OCI-LY7 (cell line): Measurements from ENCODE around the gene PRPF38A. TPM values are rescaled to one million over a fixed set of nuclear protein-coding genes. Genes with fewer than 3 reads are reported as not detected.

Experiments
- BruUV-seq: library from RNA; stranded (reverse); fragments of 400-500 nt; replicated peaks from 2 replicates; lab custom pipeline; 2021; lab: Mats Ljungman, UMichigan
- CTCF ChIA-PET: fragments of 300-600 bp; sonication (Branson Sonifier 250); formaldehyde crosslinking; loops from one replicate; lab custom pipeline; 2022; ENCODE audit warnings: antibody characterized with exemption; ENCODE audit not compliant: unreplicated experiment; lab: Charles Lee
- POLR2A ChIA-PET: fragments of 300-600 bp; sonication (Branson Sonifier 250); formaldehyde crosslinking; loops from one replicate; lab custom pipeline; 2022; ENCODE audit warnings: antibody characterized with exemption; lab: Charles Lee
- DNase-seq: peaks from one replicate; pipeline ENCODE4 v3.0.0-alpha.2; 2015; ENCODE audit warnings: low spot score
- H2AFZ ChIP-seq: fragments of 200-600 bp; sonication (generic), shearing (Covaris generic); 2 replicates; pipeline ENCODE4 v1.6.1; 2014; ENCODE audit warnings: mild to moderate bottlenecking, antibody characterized with exemption, low read length, moderate library complexity
- H3K27ac ChIP-seq: fragments of 200-600 bp; sonication (generic); 2 replicates; pipeline ENCODE4 v1.5.1; 2014; ENCODE audit warnings: mixed run types, low read depth, mild to moderate bottlenecking, moderate library complexity, low read length, inconsistent platforms; ENCODE audit not compliant: poor library complexity, severe bottlenecking
- H3K36me3 ChIP-seq: fragments of 200-600 bp; sonication (generic); 2 replicates; pipeline ENCODE4 v1.6.1; 2014; ENCODE audit warnings: mild to moderate bottlenecking, antibody characterized with exemption, low read length, moderate library complexity, mixed read lengths; ENCODE audit not compliant: insufficient read depth
- H3K4me1 ChIP-seq: fragments of 200-600 bp; sonication (generic); 2 replicates; pipeline ENCODE4 v1.5.1; 2014; ENCODE audit warnings: mild to moderate bottlenecking, low read length; ENCODE audit not compliant: insufficient read depth, poor library complexity, severe bottlenecking
- H3K4me2 ChIP-seq: fragments of 200-600 bp; sonication (generic); 2 replicates; pipeline ENCODE4 v1.6.1; 2014; ENCODE audit warnings: mild to moderate bottlenecking, low read length
- H3K4me3 ChIP-seq: fragments of 200-600 bp; sonication (generic); 2 replicates; pipeline ENCODE4 v1.5.1; 2014; ENCODE audit warnings: mild to moderate bottlenecking, low read depth, low read length; ENCODE audit not compliant: poor library complexity, severe bottlenecking
- H3K79me2 ChIP-seq: fragments of 200-600 bp; sonication (generic); 2 replicates; pipeline ENCODE4 v1.6.1; 2016; ENCODE audit warnings: low read depth, mild to moderate bottlenecking, low read length, moderate library complexity, mixed read lengths; ENCODE audit not compliant: insufficient read depth
- H3K9me2 ChIP-seq: fragments of 200-600 bp; sonication (generic); 2 replicates; pipeline ENCODE4 v1.6.1; 2016; ENCODE audit warnings: mild to moderate bottlenecking, low read length, mixed read lengths; ENCODE audit not compliant: insufficient read depth
- H3K9me3 ChIP-seq: fragments of 200-600 bp; sonication (generic); 2 replicates; pipeline ENCODE4 v1.6.1; 2014; ENCODE audit warnings: mild to moderate bottlenecking, mixed run types, low read length, mixed read lengths
- H4K20me1 ChIP-seq: fragments of 200-600 bp; sonication (generic); 2 replicates; pipeline ENCODE4 v1.6.1; 2014; ENCODE audit warnings: mild to moderate bottlenecking, antibody characterized with exemption, low read length, moderate library complexity, mixed read lengths; ENCODE audit not compliant: insufficient read depth
- CTCF ChIP-seq: fragments of 200-600 bp; sonication (generic); conservative IDR thresholded peaks from 2 replicates; pipeline ENCODE4 v1.5.1; 2014; ENCODE audit warnings: mild to moderate bottlenecking, antibody characterized with exemption, low read length, moderate library complexity, mixed read lengths
- EZH2phosphoT487 ChIP-seq: fragments of 200-600 bp; sonication (generic); IDR thresholded peaks from 2 replicates; pipeline ENCODE4 v1.6.1; 2018; ENCODE audit warnings: low read depth, borderline replicate concordance, mild to moderate bottlenecking, mixed run types, antibody characterized with exemption, low read length, moderate library complexity, mixed read lengths
- intact Hi-C: fragments of 100-400 bp; cut with micrococcal nuclease; formaldehyde crosslinking; loops from one replicate; pipeline ENCODE4 v1.10.0; 2022; ENCODE audit not compliant: unreplicated experiment
- total RNA-seq, 2 experiments: library from RNA; depleted of rRNA in 1 of 2; stranded (reverse); fragments of >200 nt in 1 of 2; shearing (Covaris generic) in 1 of 2; gene quantifications; 2 replicates each; pipeline ENCODE4 v1.2.3, GENCODE V29; 2014 to 2022

PRPF38A gene
- total RNA-seq, 2 experiments from 2014 or later: 23.6 to 82.3 TPM

GRCh38 chr1:52413410-52413989, 9.1 kb downstream of the PRPF38A start:
- POLR2A ChIA-PET: interaction anchor here (0.5 to 1.3 kb wide), 3 partner anchors 8 to 63 kb away, joined by 3 to 5 read pairs (median 3); no protein-coding TSS in a partner anchor
- no peaks in the 10 kb centered on the region for H3K4me1 ChIP-seq
- H2AFZ ChIP-seq: no peak overlapping the region
- no peak overlapping the region for H3K27ac ChIP-seq
- BruUV-seq: no TSS peak
- no peak overlapping the region for H3K4me3 ChIP-seq
- no peaks in the 10 kb centered on the region for H3K9me2 ChIP-seq
- H4K20me1 ChIP-seq: no peaks in the 10 kb centered on the region; the same call in 1 of the 2 replicates
- no peak for DNase-seq
- no peaks in the 10 kb centered on the region for H3K79me2 ChIP-seq
- H3K4me2 ChIP-seq: no peak overlapping the region
- TF ChIP-seq EZH2phosphoT487 (no peak), CTCF (no peak)
- intact Hi-C loops: no loop called here
- H3K36me3 ChIP-seq: peaks cover 95% of the 10 kb centered on the region
- CTCF ChIA-PET: no interaction called here
- no peaks in the 10 kb centered on the region for H3K9me3 ChIP-seq

GRCh38 chr1:52414942-52415341, 10.5 kb downstream of the PRPF38A start:
- CTCF ChIA-PET: no interaction called here
- Histone ChIP-seq H3K9me2 (no peaks in the 10 kb centered on the region), H3K9me3 (no peaks in the 10 kb centered on the region), H2AFZ (no peak overlapping the region), H3K4me1 (no peaks in the 10 kb centered on the region), H3K4me3 (no peak overlapping the region), H4K20me1 (no peaks in the 10 kb centered on the region), H3K4me2 (no peak overlapping the region), H3K79me2 (no peaks in the 10 kb centered on the region), H3K27ac (no peak overlapping the region), H3K36me3 (peaks cover 93% of the 10 kb centered on the region)
- no peak for DNase-seq
- TF ChIP-seq CTCF: no peak
- TF ChIP-seq EZH2phosphoT487: no peak
- intact Hi-C loops: no loop called here
- POLR2A ChIA-PET: interaction anchor here (0.7 to 1.3 kb wide), 2 partner anchors 10 to 15 kb away, joined by 3 to 4 read pairs; no protein-coding TSS in a partner anchor
- no TSS peak for BruUV-seq

GRCh38 chr1:52416811-52417210, 12.4 kb downstream of the PRPF38A start:
- Histone ChIP-seq H3K36me3 (peaks cover 97% of the 10 kb centered on the region), H2AFZ (no peak overlapping the region), H3K27ac (no peak overlapping the region), H4K20me1 (no peaks in the 10 kb centered on the region), H3K9me3 (no peaks in the 10 kb centered on the region), H3K79me2 (no peaks in the 10 kb centered on the region), H3K4me1 (no peaks in the 10 kb centered on the region), H3K4me2 (no peak overlapping the region), H3K9me2 (no peaks in the 10 kb centered on the region), H3K4me3 (no peak overlapping the region)
- TF ChIP-seq CTCF (no peak), EZH2phosphoT487 (no peak)
- DNase-seq: no peak
- no TSS peak for BruUV-seq
- ChIA-PET CTCF (no interaction called here), POLR2A (interaction anchor here (0.7 kb wide), 1 partner anchor 10 kb away, joined by 4 read pairs; no protein-coding TSS in a partner anchor)
- intact Hi-C loops: no loop called here
